ENCODE measurements around the gene MDGA2. TPM values are rescaled to one million over a fixed set of nuclear protein-coding genes. Genes with fewer than 3 reads are reported as not detected.
"Not testable (repeated sequence)": the region's sequence is repeated elsewhere in the genome, so short reads cannot be mapped to it uniquely, and the experiment has no call there.

The MDGA2 gene
- total RNA-seq, 1 donor from 2014 or later = 0.75 TPM

- DNase-seq (ENCODE audit: low read depth) = no peak
- Histone ChIP-seq H3K36me3 (ENCODE audit: control insufficient read depth, insufficient read depth, low read length) (no peaks in the 10 kb centered on the region), H3K4me3 (ENCODE audit: low read depth, low read length) (no peak overlapping the region), H3K27me3 (ENCODE audit: control insufficient read depth, insufficient read depth, low read length) (no peaks in the 10 kb centered on the region)
- TF ChIP-seq, protein P1, sequence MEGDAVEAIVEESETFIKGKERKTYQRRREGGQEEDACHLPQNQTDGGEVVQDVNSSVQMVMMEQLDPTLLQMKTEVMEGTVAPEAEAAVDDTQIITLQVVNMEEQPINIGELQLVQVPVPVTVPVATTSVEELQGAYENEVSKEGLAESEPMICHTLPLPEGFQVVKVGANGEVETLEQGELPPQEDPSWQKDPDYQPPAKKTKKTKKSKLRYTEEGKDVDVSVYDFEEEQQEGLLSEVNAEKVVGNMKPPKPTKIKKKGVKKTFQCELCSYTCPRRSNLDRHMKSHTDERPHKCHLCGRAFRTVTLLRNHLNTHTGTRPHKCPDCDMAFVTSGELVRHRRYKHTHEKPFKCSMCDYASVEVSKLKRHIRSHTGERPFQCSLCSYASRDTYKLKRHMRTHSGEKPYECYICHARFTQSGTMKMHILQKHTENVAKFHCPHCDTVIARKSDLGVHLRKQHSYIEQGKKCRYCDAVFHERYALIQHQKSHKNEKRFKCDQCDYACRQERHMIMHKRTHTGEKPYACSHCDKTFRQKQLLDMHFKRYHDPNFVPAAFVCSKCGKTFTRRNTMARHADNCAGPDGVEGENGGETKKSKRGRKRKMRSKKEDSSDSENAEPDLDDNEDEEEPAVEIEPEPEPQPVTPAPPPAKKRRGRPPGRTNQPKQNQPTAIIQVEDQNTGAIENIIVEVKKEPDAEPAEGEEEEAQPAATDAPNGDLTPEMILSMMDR (IDR thresholded peaks at IDR 0.05; ENCODE audit: insufficient read depth, low read length, poor library complexity, severe bottlenecking) = no peak
Observed at GRCh38 chr14:46964378-46964777, 711.0 kb downstream of the MDGA2 start.

GRCh38 chr14:46951103-46951502, 724.3 kb downstream of the MDGA2 start:
- no peak overlapping the region for H3K4me3 ChIP-seq (ENCODE audit: low read depth, low read length)
- DNase-seq (ENCODE audit: low read depth) = no peak
- H3K27me3 ChIP-seq (ENCODE audit: control insufficient read depth, insufficient read depth, low read length) = no peaks in the 10 kb centered on the region
- TF ChIP-seq, protein P1 (IDR thresholded peaks at IDR 0.05; ENCODE audit: insufficient read depth, low read length, poor library complexity, severe bottlenecking) = no peak
- H3K36me3 ChIP-seq (ENCODE audit: control insufficient read depth, insufficient read depth, low read length) = no peaks in the 10 kb centered on the region

DNA sequence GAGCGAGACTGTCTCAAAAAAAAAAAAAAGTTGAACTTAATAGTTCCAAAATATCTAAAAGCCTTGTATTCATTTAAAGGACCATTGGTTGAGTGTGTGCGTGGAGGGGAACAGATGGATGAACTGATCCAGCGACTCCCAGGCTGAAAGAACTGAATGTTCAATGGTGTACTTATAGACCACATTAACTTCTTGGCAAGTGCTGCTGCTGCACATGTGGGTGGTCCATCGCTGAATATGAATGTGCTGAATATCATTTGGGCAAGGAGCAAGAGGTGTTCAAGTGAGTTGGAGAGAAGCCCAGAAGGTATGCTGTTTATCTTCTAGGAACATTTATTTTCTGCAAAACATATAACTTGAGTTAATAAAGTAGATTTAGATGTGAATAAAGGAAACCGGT, 734.8 kb downstream of the MDGA2 start:
- DNase-seq (ENCODE audit: low read depth) = no peak
- H3K36me3 ChIP-seq (ENCODE audit: control insufficient read depth, insufficient read depth, low read length) = no peaks in the 10 kb centered on the region
- TF ChIP-seq, protein P1 (IDR thresholded peaks at IDR 0.05; ENCODE audit: insufficient read depth, low read length, poor library complexity, severe bottlenecking) = no peak

GRCh38 chr14:46920542-46920941, 754.9 kb downstream of the MDGA2 start:
- no peak for DNase-seq (ENCODE audit: low read depth)
- TF ChIP-seq, protein P1 (IDR thresholded peaks at IDR 0.05; ENCODE audit: insufficient read depth, low read length, poor library complexity, severe bottlenecking) = no peak
- H3K27me3 ChIP-seq (ENCODE audit: control insufficient read depth, insufficient read depth, low read length) = no peaks in the 10 kb centered on the region

More for the DNA sequence above, 734.8 kb downstream of the MDGA2 start:
- H3K27me3 ChIP-seq (ENCODE audit: control insufficient read depth, insufficient read depth, low read length) = no peaks in the 10 kb centered on the region
- H3K4me3 ChIP-seq (ENCODE audit: low read depth, low read length) = no peak overlapping the region

DNA sequence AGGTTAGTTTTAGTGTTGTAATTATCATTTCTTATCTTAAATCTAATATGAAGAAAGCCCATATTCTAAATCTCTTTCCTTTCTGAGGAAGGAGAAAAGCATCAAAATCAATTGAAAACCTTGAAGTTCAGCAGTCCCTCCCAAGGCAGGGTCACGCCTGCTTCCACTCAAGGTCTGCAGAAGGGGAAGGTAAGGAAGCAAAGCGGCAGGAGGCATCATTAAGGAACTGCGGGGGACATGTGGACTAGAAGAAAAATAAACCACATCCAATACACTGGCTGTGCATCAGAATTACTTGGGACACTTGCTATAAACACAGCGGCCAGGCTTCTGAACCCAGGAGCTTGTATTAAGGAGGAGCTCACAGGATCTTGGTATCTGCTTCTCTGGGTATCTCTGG, 759.9 kb downstream of the MDGA2 start:
- not testable (repeated sequence) for DNase-seq (ENCODE audit: low read depth); H3K27me3 ChIP-seq (ENCODE audit: control insufficient read depth, insufficient read depth, low read length); H3K4me3 ChIP-seq (ENCODE audit: low read depth, low read length); H3K36me3 ChIP-seq (ENCODE audit: control insufficient read depth, insufficient read depth, low read length)

More at GRCh38 chr14:46920542-46920941, 754.9 kb downstream of the MDGA2 start:
- Histone ChIP-seq H3K36me3 (ENCODE audit: control insufficient read depth, insufficient read depth, low read length) (no peaks in the 10 kb centered on the region), H3K4me3 (ENCODE audit: low read depth, low read length) (no peak overlapping the region)

DNA sequence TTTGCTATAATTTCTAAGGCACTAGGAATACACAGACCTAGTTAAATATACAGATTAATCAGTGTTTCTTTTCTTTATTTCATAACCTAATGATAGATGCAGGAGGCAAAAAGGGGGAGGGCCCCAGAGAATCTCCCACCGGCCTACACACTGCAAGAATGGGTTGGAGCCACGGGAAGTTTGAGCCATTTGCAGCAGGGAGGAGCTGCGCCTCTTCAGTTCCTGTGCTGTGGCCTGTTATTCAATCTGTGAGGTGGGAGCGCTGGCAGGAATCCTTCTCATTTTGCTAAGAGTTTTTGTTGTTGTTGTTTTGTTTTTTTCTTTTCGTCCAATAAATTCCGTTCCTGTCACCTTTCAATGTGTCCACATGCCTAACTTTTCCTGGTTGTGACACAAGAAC, 772.6 kb downstream of the MDGA2 start:
- DNase-seq (ENCODE audit: low read depth) = no peak
- Histone ChIP-seq H3K4me3 (ENCODE audit: low read depth, low read length) (no peak overlapping the region), H3K36me3 (ENCODE audit: control insufficient read depth, insufficient read depth, low read length) (no peaks in the 10 kb centered on the region), H3K27me3 (ENCODE audit: control insufficient read depth, insufficient read depth, low read length) (no peaks in the 10 kb centered on the region)
- TF ChIP-seq, protein P1 (IDR thresholded peaks at IDR 0.05; ENCODE audit: insufficient read depth, low read length, poor library complexity, severe bottlenecking) = no peak

Measured in kidney epithelial cell (primary cell).